Testis (tissue), 3 donors: ENCODE results near the gene UTP11. TPM values are rescaled to one million over a fixed set of nuclear protein-coding genes. Genes with fewer than 3 reads are reported as not detected.
A peak's percentile ranks its signal among the peaks of the same experiment; 100 is the strongest.

Experiments
- DNase-seq: peaks from one replicate; pipeline ENCODE4 v3.0.0-alpha.2; 2019
- H3K27ac ChIP-seq, 2 donors: fragments of 200-600 bp; sonication (generic); one replicate each; pipeline ENCODE4 v1.5.1; 2019
- H3K27me3 ChIP-seq: fragments of 200-600 bp; sonication (generic); one replicate; pipeline ENCODE4 v1.5.1; 2019
- H3K36me3 ChIP-seq: fragments of 200-600 bp; sonication (generic); one replicate; pipeline ENCODE4 v1.5.1; 2017; ENCODE audit warnings: low read depth; ENCODE audit errors: missing control alignments
- H3K4me1 ChIP-seq: fragments of 200-600 bp; sonication (generic); one replicate; pipeline ENCODE4 v1.5.1; 2019
- H3K4me3 ChIP-seq, 2 donors: fragments of 200-600 bp; sonication (generic); one replicate each; pipeline ENCODE4 v1.5.1; 2017 to 2019
- H3K9me3 ChIP-seq: fragments of 200-600 bp; sonication (generic); one replicate; pipeline ENCODE4 v1.5.1; 2017
- POLR2A ChIP-seq: fragments of 450-650 bp; IDR thresholded peaks from one replicate; pipeline ENCODE4 v1.6.1; 2017; ENCODE audit warnings: antibody characterized with exemption, mild to moderate bottlenecking, moderate library complexity
- WGBS, 2 donors: methylation state at CpG; one replicate each; pipeline ENCODE4 v1.1.5; 2018; 5-methylcytosine and 5-hydroxymethylcytosine counted together
- intact Hi-C: fragments of 100-400 bp; cut with DNase I; formaldehyde crosslinking; loops from one replicate; pipeline ENCODE4 v1.15.1; 2023; ENCODE audit warnings: low total_unique reads
- polyA plus RNA-seq: library from polyadenylated mRNA; stranded (reverse); fragments of 350-450 nt; fragmentation: Illumina TruSeq; extraction: RNeasy Lipid Tissue Mini Kit (QIAGEN cat#74804); gene quantifications from one replicate; pipeline ENCODE4 v1.2.3, GENCODE V29; 2014; ENCODE audit warnings: low read depth, low replicate concordance; ENCODE audit not compliant: insufficient read depth
- total RNA-seq, 2 donors: library from RNA; depleted of rRNA; stranded (reverse); fragments of >200 nt; gene quantifications; one replicate each; pipeline ENCODE4 v1.2.3, GENCODE V29; 2016
- TF ChIP-seq, protein P1 (sequence below), 3 experiments: fragments of 450-650 bp in 2 of 3; fragments of 200-600 bp in 1 of 3; sonication (generic) in 1 of 3; IDR thresholded peaks; one replicate each; pipeline ENCODE4 v1.5.1; 2016 to 2019; ENCODE audit warnings: antibody characterized with exemption in 3 of 3, mild to moderate bottlenecking in 2 of 3, moderate library complexity in 1 of 3

Gene UTP11
- total and polyA plus RNA-seq, 3 donors from 2014 or later = 35.6 to 43.3 (median 42.4) TPM

- TF ChIP-seq, protein P1, sequence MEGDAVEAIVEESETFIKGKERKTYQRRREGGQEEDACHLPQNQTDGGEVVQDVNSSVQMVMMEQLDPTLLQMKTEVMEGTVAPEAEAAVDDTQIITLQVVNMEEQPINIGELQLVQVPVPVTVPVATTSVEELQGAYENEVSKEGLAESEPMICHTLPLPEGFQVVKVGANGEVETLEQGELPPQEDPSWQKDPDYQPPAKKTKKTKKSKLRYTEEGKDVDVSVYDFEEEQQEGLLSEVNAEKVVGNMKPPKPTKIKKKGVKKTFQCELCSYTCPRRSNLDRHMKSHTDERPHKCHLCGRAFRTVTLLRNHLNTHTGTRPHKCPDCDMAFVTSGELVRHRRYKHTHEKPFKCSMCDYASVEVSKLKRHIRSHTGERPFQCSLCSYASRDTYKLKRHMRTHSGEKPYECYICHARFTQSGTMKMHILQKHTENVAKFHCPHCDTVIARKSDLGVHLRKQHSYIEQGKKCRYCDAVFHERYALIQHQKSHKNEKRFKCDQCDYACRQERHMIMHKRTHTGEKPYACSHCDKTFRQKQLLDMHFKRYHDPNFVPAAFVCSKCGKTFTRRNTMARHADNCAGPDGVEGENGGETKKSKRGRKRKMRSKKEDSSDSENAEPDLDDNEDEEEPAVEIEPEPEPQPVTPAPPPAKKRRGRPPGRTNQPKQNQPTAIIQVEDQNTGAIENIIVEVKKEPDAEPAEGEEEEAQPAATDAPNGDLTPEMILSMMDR (IDR thresholded peaks at IDR 0.05) = no peak
- TF ChIP-seq POLR2A = no peak
- Histone ChIP-seq H3K9me3 (no peaks in the 10 kb centered on the region), H3K36me3 (no peaks in the 10 kb centered on the region), H3K27ac (no peak overlapping the region), H3K27me3 (no peaks in the 10 kb centered on the region), H3K4me3 (no peak overlapping the region), H3K4me1 (peaks cover 18% of the 10 kb centered on the region)
- 96 to 100% methylated on average over 2 of the region's 2 CpGs for WGBS, 2 donors
- no peak for DNase-seq
- intact Hi-C loops = loop anchor here (5.0 kb wide), 1 partner anchor 1062 kb away; no protein-coding TSS in a partner anchor
These were observed 12.7 kb downstream of the UTP11 start for GRCh38 chr1:38025233-38025632.

- 86 to 92% methylated on average over 6 of the region's 6 CpGs for WGBS, 2 donors
- DNase-seq = no peak
- intact Hi-C loops = loop anchor here (5.0 kb wide), 1 partner anchor 1062 kb away; no protein-coding TSS in a partner anchor
- TF ChIP-seq POLR2A = no peak
- TF ChIP-seq, protein P1 (IDR thresholded peaks at IDR 0.05) = no peak
- peaks cover 22% of the 10 kb centered on the region for H3K4me1 ChIP-seq
- H3K9me3 ChIP-seq = no peaks in the 10 kb centered on the region
- H3K36me3 ChIP-seq = no peaks in the 10 kb centered on the region
- no peak overlapping the region for H3K4me3 ChIP-seq
- H3K27ac ChIP-seq = no peak overlapping the region
- H3K27me3 ChIP-seq = no peaks in the 10 kb centered on the region
These were observed 13.1 kb downstream of the UTP11 start for GRCh38 chr1:38025664-38026063.

DNA sequence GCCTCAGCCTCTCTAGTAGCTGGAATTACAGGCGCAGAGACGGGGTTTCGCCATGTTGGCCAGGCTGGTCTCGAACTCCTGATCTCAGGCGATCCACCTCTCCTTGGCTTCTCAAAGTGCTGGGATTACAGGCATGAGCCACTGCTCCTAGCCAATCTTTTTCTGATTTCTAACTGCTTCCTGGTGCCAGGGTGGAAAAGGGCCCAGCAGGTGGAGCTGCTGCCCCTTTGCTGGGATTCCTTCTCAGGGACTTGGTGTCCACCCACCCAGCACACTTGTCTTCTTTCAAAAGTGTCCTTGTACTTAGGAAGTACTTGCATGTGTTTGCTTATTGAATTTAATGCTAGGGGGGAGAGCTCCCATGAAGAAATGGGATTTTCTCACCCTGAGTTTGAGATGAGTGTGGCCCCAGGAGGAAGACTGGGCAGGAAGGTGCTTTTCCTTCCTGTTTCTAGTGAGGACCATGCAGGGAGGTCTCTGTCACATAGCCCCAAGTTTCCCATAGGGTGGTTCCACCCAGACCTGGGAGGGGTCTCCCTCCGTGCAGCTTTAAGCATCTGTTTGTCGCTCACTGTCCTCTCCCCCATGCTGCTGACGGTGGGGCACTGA, 14.2 kb downstream of the UTP11 start:
- WGBS, 2 donors = 68 to 90% methylated on average over 8 of the region's 8 CpGs
- Histone ChIP-seq H3K4me1 (peaks cover 32% of the 10 kb centered on the region), H3K36me3 (no peaks in the 10 kb centered on the region), H3K27me3 (no peaks in the 10 kb centered on the region), H3K4me3 (no peak overlapping the region), H3K9me3 (no peaks in the 10 kb centered on the region), H3K27ac (no peak overlapping the region)
- TF ChIP-seq, protein P1 (IDR thresholded peaks at IDR 0.05) = peak in 2 of 3 experiments; percentile 48
- TF ChIP-seq POLR2A = no peak
- intact Hi-C loops = loop anchor here (5.0 kb wide), 1 partner anchor 1061 kb away; no protein-coding TSS in a partner anchor
- peak; percentile 74 for DNase-seq

- DNase-seq = no peak
- intact Hi-C loops = loop anchor here (5.0 kb wide), 1 partner anchor 1060 kb away; no protein-coding TSS in a partner anchor
- peaks cover 32% of the 10 kb centered on the region for H3K4me1 ChIP-seq
These were observed 14.9 kb downstream of the UTP11 start for GRCh38 chr1:38027201-38028104.

More at GRCh38 chr1:38027201-38028104, 14.9 kb downstream of the UTP11 start:
- Histone ChIP-seq H3K9me3 (no peaks in the 10 kb centered on the region), H3K27ac (no peak overlapping the region), H3K4me3 (no peak overlapping the region), H3K27me3 (no peaks in the 10 kb centered on the region), H3K36me3 (no peaks in the 10 kb centered on the region)
- no peak for TF ChIP-seq POLR2A
- TF ChIP-seq, protein P1 (IDR thresholded peaks at IDR 0.05) = no peak
- WGBS, 2 donors = 85 to 89% methylated on average over 15 to 19 of the region's 19 CpGs
